SK-N-SH treated with all-trans-retinoic acid at 6 μM for 48 hours (cell line): Measurements from ENCODE around the gene KIAA1755.

ENCODE experiments used
- ARNTL ChIP-seq: fragments of 450-650 bp; formaldehyde crosslinking; IDR thresholded peaks from 2 replicates; pipeline ENCODE4 v1.5.0; 2020; ENCODE audit warnings: low read depth, mild to moderate bottlenecking, moderate library complexity, borderline replicate concordance
- BACH2 ChIP-seq: fragments of 250-450 bp; sonication (Bioruptor Pico); IDR thresholded peaks from 2 replicates; pipeline ENCODE4 v1.9.0; 2021; ENCODE audit warnings: mild to moderate bottlenecking, borderline replicate concordance
- CREB5 ChIP-seq: fragments of 250-450 bp; sonication (Bioruptor Pico); IDR thresholded peaks from 2 replicates; pipeline ENCODE4 v1.5.1; 2020; ENCODE audit warnings: low read depth, mild to moderate bottlenecking, moderate library complexity
- GLIS3 ChIP-seq: fragments of 250-450 bp; sonication (Bioruptor Pico); IDR thresholded peaks from 2 replicates; pipeline ENCODE4 v1.5.0; 2020; ENCODE audit warnings: mild to moderate bottlenecking, moderate library complexity
- ISL1 ChIP-seq: fragments of 250-450 bp; sonication (Bioruptor Pico); IDR thresholded peaks from 2 replicates; pipeline ENCODE4 v2.1.2; 2022; ENCODE audit warnings: mild to moderate bottlenecking, moderate library complexity
- PATZ1 ChIP-seq: fragments of 250-450 bp; sonication (Bioruptor Pico); IDR thresholded peaks from 2 replicates; pipeline ENCODE4 v1.8.0; 2020; ENCODE audit warnings: mild to moderate bottlenecking, moderate library complexity, borderline replicate concordance
- RARB ChIP-seq: fragments of 250-450 bp; sonication (Bioruptor Pico); IDR thresholded peaks from 2 replicates; pipeline ENCODE4 v1.8.0; 2021; ENCODE audit warnings: mild to moderate bottlenecking, moderate library complexity
- ZFP30 ChIP-seq: fragments of 450-650 bp; formaldehyde crosslinking; IDR thresholded peaks from 2 replicates; pipeline ENCODE4 v1.5.0; 2022; ENCODE audit warnings: mild to moderate bottlenecking, moderate library complexity
- ZNF565 ChIP-seq: fragments of 450-650 bp; formaldehyde crosslinking; conservative IDR thresholded peaks from 2 replicates; pipeline ENCODE4 v1.5.0; 2020; ENCODE audit warnings: low read depth, mild to moderate bottlenecking, moderate library complexity

- TF ChIP-seq PATZ1 (CRISPR knock-in tag) (no peak), CREB5 (CRISPR knock-in tag) (no peak), GLIS3 (no peak), ZFP30 (CRISPR knock-in tag) (no peak), BACH2 (no peak), ISL1 (no peak), ZNF565 (no peak), ARNTL (CRISPR knock-in tag) (no peak), RARB (CRISPR knock-in tag) (no peak)
Observed at GRCh38 chr20:38241201-38241600, 19.3 kb downstream of the KIAA1755 start.
